Mesendoderm (in vitro differentiated cells): ENCODE measurements around the gene GOLGA6L9.
"Not testable (repeated sequence)": the region's sequence is repeated elsewhere in the genome, so short reads cannot be mapped to it uniquely, and the experiment has no call there.

Source experiments
- DNase-seq: peaks from one replicate; pipeline ENCODE4 v3.0.0; 2013
- H2AK5ac ChIP-seq: 2 replicates; pipeline ENCODE4 v1.6.1; 2013; ENCODE audit warnings: low read length, inconsistent platforms
- H2BK120ac ChIP-seq: 2 replicates; pipeline ENCODE4 v1.6.1; 2013; ENCODE audit warnings: low read depth, mild to moderate bottlenecking, low read length, moderate library complexity, mixed read lengths
- H2BK15ac ChIP-seq: replicated peaks from 2 replicates; pipeline ENCODE4 v1.6.1; 2013; ENCODE audit warnings: low read depth, mild to moderate bottlenecking, moderate library complexity
- H2BK5ac ChIP-seq: 2 replicates; pipeline ENCODE4 v1.6.1; 2013; ENCODE audit warnings: low read length, inconsistent platforms
- H3K18ac ChIP-seq: 2 replicates; pipeline ENCODE4 v1.6.1; 2013; ENCODE audit warnings: mild to moderate bottlenecking, low read length, mixed read lengths
- H3K23ac ChIP-seq: one replicate; pipeline ENCODE4 v1.6.1; 2013; ENCODE audit warnings: low read length
- H3K27ac ChIP-seq: 2 replicates; pipeline ENCODE4 v1.5.1; 2013; ENCODE audit warnings: low read depth, mild to moderate bottlenecking, inconsistent platforms, low read length, moderate library complexity
- H3K27me3 ChIP-seq: 2 replicates; pipeline ENCODE4 v1.6.1; 2013; ENCODE audit warnings: low read length, control low read depth, mild to moderate bottlenecking, inconsistent platforms; ENCODE audit not compliant: insufficient read depth, poor library complexity
- H3K36me3 ChIP-seq: 2 replicates; pipeline ENCODE4 v1.6.1; 2013; ENCODE audit warnings: low read length, inconsistent platforms; ENCODE audit not compliant: control insufficient read depth, insufficient read depth
- H3K4ac ChIP-seq: one replicate; pipeline ENCODE4 v1.6.1; 2013; ENCODE audit warnings: low read depth, mild to moderate bottlenecking, low read length, moderate library complexity
- H3K4me1 ChIP-seq: 2 replicates; pipeline ENCODE4 v1.6.1; 2013; ENCODE audit warnings: low read depth, low read length, inconsistent platforms; ENCODE audit not compliant: control insufficient read depth
- H3K4me2 ChIP-seq: 2 replicates; pipeline ENCODE4 v1.6.1; 2013; ENCODE audit warnings: low read length
- H3K4me3 ChIP-seq: 2 replicates; pipeline ENCODE4 v1.5.1; 2013; ENCODE audit warnings: mild to moderate bottlenecking, low read length
- H3K56ac ChIP-seq: one replicate; pipeline ENCODE4 v1.6.1; 2013; ENCODE audit warnings: low read length
- H3K79me1 ChIP-seq: 2 replicates; pipeline ENCODE4 v1.6.1; 2013; ENCODE audit warnings: low read length, inconsistent platforms
- H3K79me2 ChIP-seq: 2 replicates; pipeline ENCODE4 v1.6.1; 2013; ENCODE audit warnings: mild to moderate bottlenecking, low read length; ENCODE audit not compliant: control insufficient read depth, insufficient read depth
- H3K9ac ChIP-seq: 2 replicates; pipeline ENCODE4 v1.6.1; 2013; ENCODE audit warnings: low read length, inconsistent platforms
- H4K5ac ChIP-seq: one replicate; pipeline ENCODE4 v1.6.1; 2013; ENCODE audit warnings: low read length
- H4K8ac ChIP-seq: one replicate; pipeline ENCODE4 v1.6.1; 2013; ENCODE audit warnings: low read depth, mild to moderate bottlenecking, control low read depth, low read length, moderate library complexity
- whole genome bisulfite sequencing: extraction: QIAGEN DNeasy Blood & Tissue Kit; methylation state at CpG from one replicate; pipeline ENCODE4 v1.1.7; 2013; ENCODE audit warnings: low lambda C conversion rate, missing lambda C conversion rate; ENCODE audit not compliant: insufficient coverage; ENCODE audit errors: extremely low coverage; 5-methylcytosine and 5-hydroxymethylcytosine counted together

Gene GOLGA6L9

GRCh38 chr15:82420966-82421365 lies 8.7 kb upstream of the GOLGA6L9 start:
- not testable (repeated sequence) for H4K8ac ChIP-seq, H3K4me1 ChIP-seq, DNase-seq, H3K4me2 ChIP-seq, H2BK15ac ChIP-seq, H3K27ac ChIP-seq, H3K36me3 ChIP-seq, H3K79me1 ChIP-seq, H2AK5ac ChIP-seq, H4K5ac ChIP-seq, H3K9ac ChIP-seq, H3K23ac ChIP-seq, H2BK120ac ChIP-seq, H2BK5ac ChIP-seq, H3K4me3 ChIP-seq, H3K79me2 ChIP-seq, H3K18ac ChIP-seq, H3K4ac ChIP-seq, H3K56ac ChIP-seq, H3K27me3 ChIP-seq
- no CpG with 5 or more reads among the region's 1 CpG for WGBS

- H2BK5ac ChIP-seq, H2BK15ac ChIP-seq, H3K79me2 ChIP-seq, H3K27me3 ChIP-seq, H3K4ac ChIP-seq, DNase-seq, H4K5ac ChIP-seq, H3K4me3 ChIP-seq, H3K36me3 ChIP-seq, H3K4me1 ChIP-seq, H3K23ac ChIP-seq, H3K4me2 ChIP-seq, H2AK5ac ChIP-seq, H3K79me1 ChIP-seq, H3K56ac ChIP-seq, H4K8ac ChIP-seq, H2BK120ac ChIP-seq, H3K18ac ChIP-seq, H3K9ac ChIP-seq, H3K27ac ChIP-seq: not testable (repeated sequence)
- no CpG with 5 or more reads among the region's 1 CpG for WGBS
Measured at GRCh38 chr15:82427117-82427516, 2.5 kb upstream of the GOLGA6L9 start.

- not testable (repeated sequence) for H3K27me3 ChIP-seq, H3K27ac ChIP-seq, H3K4me3 ChIP-seq, H3K18ac ChIP-seq, H2AK5ac ChIP-seq, H3K56ac ChIP-seq, H4K5ac ChIP-seq, H3K4ac ChIP-seq, DNase-seq, H3K4me2 ChIP-seq, H3K79me2 ChIP-seq, H3K23ac ChIP-seq, H2BK5ac ChIP-seq, H3K36me3 ChIP-seq, H3K79me1 ChIP-seq, H2BK120ac ChIP-seq, H4K8ac ChIP-seq, H2BK15ac ChIP-seq, H3K9ac ChIP-seq, H3K4me1 ChIP-seq
- WGBS = no CpG with 5 or more reads among the region's 32 CpGs
Measured at GRCh38 chr15:82445420-82445819, 15.8 kb downstream of the GOLGA6L9 start.

- not testable (repeated sequence) for DNase-seq, H3K18ac ChIP-seq, H2BK120ac ChIP-seq, H3K23ac ChIP-seq, H4K5ac ChIP-seq, H3K79me2 ChIP-seq, H3K36me3 ChIP-seq, H4K8ac ChIP-seq, H3K4me1 ChIP-seq, H2BK5ac ChIP-seq, H3K4me3 ChIP-seq, H2AK5ac ChIP-seq, H3K9ac ChIP-seq, H3K4ac ChIP-seq, H3K27ac ChIP-seq, H3K56ac ChIP-seq, H3K79me1 ChIP-seq, H2BK15ac ChIP-seq, H3K27me3 ChIP-seq, H3K4me2 ChIP-seq
- no CpG with 5 or more reads among the region's 4 CpGs for WGBS
Measured at GRCh38 chr15:82457336-82457735, 27.7 kb downstream of the GOLGA6L9 start.

GRCh38 chr15:82465629-82466028 lies 36.0 kb downstream of the GOLGA6L9 start:
- not testable (repeated sequence) for H3K18ac ChIP-seq
- WGBS = no CpG with 5 or more reads among the region's 5 CpGs

GRCh38 chr15:82468205-82468604 lies 38.6 kb downstream of the GOLGA6L9 start:
- H3K36me3 ChIP-seq, H3K4me3 ChIP-seq, H3K27me3 ChIP-seq, H2AK5ac ChIP-seq, H3K4me2 ChIP-seq, H3K79me2 ChIP-seq, H3K56ac ChIP-seq, H4K8ac ChIP-seq, H3K79me1 ChIP-seq, H3K18ac ChIP-seq, H3K4me1 ChIP-seq, H3K9ac ChIP-seq, H3K23ac ChIP-seq, DNase-seq, H4K5ac ChIP-seq, H3K4ac ChIP-seq, H3K27ac ChIP-seq, H2BK120ac ChIP-seq, H2BK5ac ChIP-seq, H2BK15ac ChIP-seq: not testable (repeated sequence)
- WGBS = no CpG with 5 or more reads among the region's 11 CpGs

More at GRCh38 chr15:82465629-82466028, 36.0 kb downstream of the GOLGA6L9 start:
- H3K56ac ChIP-seq, H2BK5ac ChIP-seq, H3K27ac ChIP-seq, H3K4me2 ChIP-seq, H3K27me3 ChIP-seq, H3K36me3 ChIP-seq, H2BK15ac ChIP-seq, H3K4me1 ChIP-seq, H3K4me3 ChIP-seq, H3K79me2 ChIP-seq, H3K9ac ChIP-seq, H2BK120ac ChIP-seq, H3K79me1 ChIP-seq, H4K5ac ChIP-seq, H2AK5ac ChIP-seq, H3K23ac ChIP-seq, H4K8ac ChIP-seq, H3K4ac ChIP-seq, DNase-seq: not testable (repeated sequence)
